ENCODE results near the gene ADAMTS17. TPM values are rescaled to one million over a fixed set of nuclear protein-coding genes. Genes with fewer than 3 reads are reported as not detected.

Gene ADAMTS17
- polyA plus RNA-seq, 3 donors from 2014 or later, result 0.27 to 0.53 TPM; not detected in 1

GRCh38 chr15:100245487-100245820 is 96.3 kb downstream of the ADAMTS17 start:
- Mint-ChIP-seq H3K4me3 (no peak overlapping the region), H3K27me3 (ENCODE audit: low read depth in 3 of 3) (peaks cover 2 to 5% (median 3%) of the 10 kb centered on the region in 3 donors), H3K36me3 (peaks cover 0 to 4% (median 0%) of the 10 kb centered on the region in 3 donors), H3K4me1 (peaks cover 10% of the 10 kb centered on the region in 2 donors), H3K27ac (no peak overlapping the region), H3K9me3 (no peaks in the 10 kb centered on the region)
- DNase-seq, result no peak

- H3K4me1 Mint-ChIP-seq, result peaks cover 10% of the 10 kb centered on the region in 2 donors
- no peaks in the 10 kb centered on the region for H3K9me3 Mint-ChIP-seq
- H3K27ac Mint-ChIP-seq, result no peak overlapping the region
- H3K27me3 Mint-ChIP-seq (ENCODE audit: low read depth in 3 of 3), result peaks cover 2 to 5% (median 3%) of the 10 kb centered on the region in 3 donors
- peaks cover 0 to 4% (median 0%) of the 10 kb centered on the region in 3 donors for H3K36me3 Mint-ChIP-seq
- no peak overlapping the region for H3K4me3 Mint-ChIP-seq
- DNase-seq, result no peak
Observed at GRCh38 chr15:100244796-100245486, 96.8 kb downstream of the ADAMTS17 start.

GRCh38 chr15:100242989-100243388 is 98.8 kb downstream of the ADAMTS17 start:
- Mint-ChIP-seq H3K4me3 (no peak overlapping the region), H3K9me3 (no peaks in the 10 kb centered on the region), H3K27me3 (ENCODE audit: low read depth in 3 of 3) (peaks cover 2 to 5% (median 3%) of the 10 kb centered on the region in 3 donors), H3K27ac (no peak overlapping the region), H3K36me3 (peaks cover 0 to 4% (median 0%) of the 10 kb centered on the region in 3 donors), H3K4me1 (peaks cover 10% of the 10 kb centered on the region in 2 donors)
- DNase-seq, result no peak

DNA sequence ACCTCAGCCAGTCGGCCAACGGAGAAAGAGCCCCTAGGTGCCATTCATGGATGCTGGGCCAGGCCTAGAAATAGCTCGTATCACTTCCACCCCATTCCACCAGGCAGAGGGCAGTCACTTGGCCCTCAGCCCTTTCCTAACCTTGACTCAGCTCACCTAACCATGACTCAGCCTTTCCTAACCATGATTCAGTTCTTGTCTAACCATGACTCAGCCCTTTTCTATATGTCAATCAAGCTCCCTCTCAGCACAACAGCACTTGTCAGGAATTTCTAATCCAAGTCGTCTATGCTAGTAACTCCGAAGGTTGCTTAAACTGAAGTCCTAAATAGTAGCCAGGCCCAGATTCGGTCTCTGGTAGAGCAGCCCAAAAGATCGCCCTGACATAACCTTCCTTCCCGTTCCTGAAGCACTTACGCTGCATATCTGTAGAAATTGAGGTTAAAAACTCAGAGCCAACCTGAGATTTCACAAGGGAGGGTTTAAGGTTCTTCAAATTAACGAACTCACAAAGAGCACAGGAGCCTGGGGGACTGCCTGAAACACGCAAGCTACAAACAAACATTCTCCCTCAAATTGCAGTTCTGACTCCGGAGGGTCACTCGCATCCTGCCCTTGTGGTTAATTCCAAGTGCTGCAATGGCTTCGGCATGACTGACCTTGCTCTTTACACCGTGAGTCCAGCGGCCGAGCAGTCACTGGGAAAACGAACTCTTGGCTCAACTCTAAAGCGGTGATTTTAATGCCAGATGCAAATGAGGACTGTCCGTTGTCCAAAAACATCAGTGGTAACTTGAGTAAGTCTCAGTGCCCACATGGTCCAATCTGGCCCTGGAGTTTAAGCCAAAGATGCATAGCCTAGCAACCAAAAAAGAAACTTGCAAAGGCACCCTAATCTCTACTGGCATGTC is 99.9 kb downstream of the ADAMTS17 start:
- H3K9me3 Mint-ChIP-seq, result no peaks in the 10 kb centered on the region
- DNase-seq, result no peak
- peaks cover 0 to 5% (median 3%) of the 10 kb centered on the region in 3 donors for H3K27me3 Mint-ChIP-seq (ENCODE audit: low read depth in 3 of 3)
- peaks cover 0 to under 1% of the 10 kb centered on the region in 2 donors for H3K4me1 Mint-ChIP-seq
- peak overlapping the region in 1 of 6 donors; percentile 2 for H3K27ac Mint-ChIP-seq
- peaks cover 0 to 4% (median 0%) of the 10 kb centered on the region in 3 donors for H3K36me3 Mint-ChIP-seq
- no peak overlapping the region for H3K4me3 Mint-ChIP-seq

DNA sequence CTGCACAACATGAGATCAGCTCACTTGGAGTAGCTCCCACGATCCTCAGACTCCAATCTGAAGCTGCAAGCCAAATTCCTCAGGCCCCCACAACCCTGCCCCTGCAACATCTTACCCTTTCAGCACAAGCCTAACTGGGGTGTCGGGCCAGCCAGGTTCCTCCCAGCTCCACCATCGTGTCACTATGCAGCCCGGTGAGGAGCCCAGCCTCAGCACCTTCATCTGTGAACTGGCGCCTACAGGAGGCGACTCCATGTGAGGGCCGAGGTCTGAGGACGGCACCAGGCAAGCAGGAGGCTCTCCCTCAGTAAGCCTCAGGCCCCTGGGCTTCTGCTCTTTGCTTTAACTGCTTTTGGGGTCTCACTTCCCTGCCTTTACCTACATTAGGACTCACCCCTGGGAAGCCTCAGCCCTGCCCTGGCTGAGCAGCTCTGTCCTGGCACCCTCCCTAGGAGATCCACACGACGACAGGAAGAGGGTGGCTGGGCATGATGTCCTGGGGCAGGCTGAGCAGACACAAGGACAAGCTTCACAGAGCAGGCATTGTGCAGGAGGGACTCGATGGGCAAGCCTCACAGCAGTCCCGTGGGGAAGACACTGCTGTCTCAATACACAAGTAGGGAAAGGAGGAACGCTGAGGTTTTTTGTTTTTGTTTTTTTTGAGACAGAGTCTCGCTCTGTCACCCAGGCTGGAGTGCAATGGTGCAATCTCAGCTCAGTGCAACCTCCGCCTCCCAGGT is 104.6 kb downstream of the ADAMTS17 start:
- H3K9me3 Mint-ChIP-seq, result peaks cover 0 to 1% (median 0%) of the 10 kb centered on the region in 6 donors
- H3K4me3 Mint-ChIP-seq, result no peak overlapping the region
- peaks cover 2 to 6% (median 4%) of the 10 kb centered on the region in 3 donors for H3K27me3 Mint-ChIP-seq (ENCODE audit: low read depth in 3 of 3)
- H3K27ac Mint-ChIP-seq, result peak overlapping the region in 1 of 6 donors; percentile 9
- DNase-seq, result no peak
- H3K36me3 Mint-ChIP-seq, result no peaks in the 10 kb centered on the region
- H3K4me1 Mint-ChIP-seq, result no peaks in the 10 kb centered on the region

- Mint-ChIP-seq H3K4me3 (no peak overlapping the region), H3K27me3 (ENCODE audit: low read depth in 3 of 3) (peaks cover 2 to 4% (median 4%) of the 10 kb centered on the region in 3 donors), H3K27ac (no peak overlapping the region), H3K36me3 (no peaks in the 10 kb centered on the region), H3K4me1 (peaks cover 5 to 6% of the 10 kb centered on the region in 2 donors), H3K9me3 (peaks cover 0 to 1% (median 0%) of the 10 kb centered on the region in 6 donors)
- no peak for DNase-seq
Observed at GRCh38 chr15:100235030-100235617, 106.7 kb downstream of the ADAMTS17 start.

DNA sequence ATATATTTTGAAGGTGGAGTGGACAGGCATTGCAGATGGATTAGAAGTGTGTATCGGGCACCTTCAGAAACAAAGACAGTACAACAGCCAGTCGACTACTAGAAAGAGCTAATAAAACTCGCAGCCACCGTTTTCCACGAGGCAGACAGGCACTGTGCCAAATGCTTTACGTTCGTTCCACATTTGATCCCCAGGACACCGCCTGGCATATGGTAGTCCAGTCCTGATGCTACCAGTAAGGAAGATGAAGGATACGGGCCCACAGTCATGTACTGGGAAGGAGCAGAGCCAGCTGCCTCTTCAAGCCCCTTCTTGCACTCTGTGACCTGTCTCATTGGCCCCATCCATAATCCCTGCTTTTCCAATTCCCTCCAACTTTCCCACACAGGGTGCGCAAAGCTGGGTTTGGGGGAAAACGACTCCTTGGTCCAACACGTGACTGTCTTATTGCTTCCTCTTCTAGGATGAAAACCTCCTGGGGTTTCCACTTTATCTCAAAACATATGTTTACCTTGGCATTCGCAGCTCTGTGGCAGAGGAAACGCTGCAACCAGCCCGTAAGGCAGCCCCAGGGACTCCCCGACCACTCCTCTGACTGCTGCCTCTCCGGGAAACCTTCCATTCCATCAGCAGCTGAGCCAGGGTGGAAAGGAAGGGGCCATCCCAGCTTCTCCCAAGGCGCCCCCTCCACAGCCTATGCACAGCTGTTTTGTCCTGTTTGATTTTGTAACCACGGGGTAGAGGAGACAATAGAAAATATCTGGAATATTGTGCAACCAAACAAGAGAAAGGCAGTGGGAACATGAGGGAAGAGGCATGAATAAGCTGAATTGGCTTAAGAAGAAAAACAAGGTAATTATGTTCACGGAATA is 107.4 kb downstream of the ADAMTS17 start:
- Mint-ChIP-seq H3K27ac (no peak overlapping the region), H3K4me3 (no peak overlapping the region), H3K36me3 (no peaks in the 10 kb centered on the region), H3K4me1 (peaks cover 13 to 14% of the 10 kb centered on the region in 2 donors), H3K27me3 (ENCODE audit: low read depth in 3 of 3) (peaks cover 2 to 5% (median 4%) of the 10 kb centered on the region in 3 donors), H3K9me3 (peaks cover 0 to 1% (median 0%) of the 10 kb centered on the region in 6 donors)
- no peak for DNase-seq

DNA sequence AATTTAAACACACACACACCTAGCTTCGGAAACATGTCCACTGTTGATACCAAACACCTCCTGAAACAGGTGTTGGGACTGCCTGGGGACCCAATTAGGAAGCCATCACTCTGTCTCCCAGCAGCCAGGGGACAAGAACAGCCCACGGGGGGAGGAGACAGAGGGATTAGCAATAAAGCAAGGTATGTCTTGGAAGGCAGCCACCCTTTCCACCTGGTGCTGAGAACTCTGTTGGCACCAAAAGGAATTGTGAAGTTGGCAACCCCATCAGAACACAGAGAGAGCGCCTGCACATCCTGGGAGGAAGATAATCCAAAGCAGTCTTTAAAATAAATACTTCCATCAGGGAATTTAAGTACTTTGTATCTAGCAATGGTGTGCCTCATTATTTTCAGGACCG is 111.0 kb downstream of the ADAMTS17 start:
- Mint-ChIP-seq H3K9me3 (peaks cover 0 to 1% (median 0%) of the 10 kb centered on the region in 6 donors), H3K4me1 (peaks cover 17 to 19% of the 10 kb centered on the region in 2 donors), H3K36me3 (no peaks in the 10 kb centered on the region), H3K27me3 (ENCODE audit: low read depth in 3 of 3) (peaks cover 3 to 7% (median 4%) of the 10 kb centered on the region in 3 donors), H3K27ac (peak overlapping the region in 1 of 6 donors; percentile 22), H3K4me3 (no peak overlapping the region)
- no peak for DNase-seq

DNA sequence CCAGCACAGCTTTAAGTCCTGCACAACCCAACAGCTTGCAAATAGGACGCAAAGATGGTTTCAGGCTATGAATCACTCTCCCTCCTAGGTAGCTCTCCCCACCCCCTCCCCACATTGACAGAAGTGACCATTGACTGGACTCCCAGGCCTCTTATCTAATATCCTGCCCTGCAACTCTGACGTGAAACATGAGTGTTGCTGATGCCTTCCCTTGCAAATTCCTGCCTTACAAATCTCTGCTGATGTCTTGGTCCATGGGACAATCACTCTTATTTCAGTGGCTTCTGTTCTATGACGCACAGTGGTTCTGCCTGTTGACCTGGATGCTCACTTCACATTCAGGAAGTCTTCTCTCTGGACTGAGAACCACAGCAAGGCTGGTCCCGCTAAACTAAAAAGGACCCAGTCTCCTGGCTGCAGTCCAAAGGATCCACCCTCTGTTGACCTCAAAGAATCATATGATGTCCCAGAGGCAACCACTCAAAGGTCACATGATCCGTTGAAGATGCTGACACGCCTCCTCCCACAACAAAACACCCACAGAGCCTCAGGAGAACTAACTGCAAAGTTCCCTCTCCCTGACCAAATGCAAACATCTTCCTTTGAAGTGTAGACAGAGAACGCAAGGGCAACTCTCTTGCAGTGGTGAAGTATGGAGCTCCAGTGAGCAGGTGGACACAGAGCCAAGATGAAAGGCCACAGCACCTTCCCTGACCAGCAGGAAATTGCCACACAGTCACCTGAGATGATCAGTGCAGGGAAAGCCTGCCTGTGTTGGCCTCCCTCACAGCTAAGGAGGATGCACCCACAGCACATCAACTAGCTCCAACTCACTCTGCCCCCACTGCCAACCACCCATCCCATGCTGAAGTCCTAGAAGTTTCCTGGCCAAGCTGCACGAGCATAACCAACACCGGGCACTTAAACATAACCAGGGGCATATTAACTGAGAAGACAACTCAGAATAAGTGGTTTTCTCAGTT is 112.3 kb downstream of the ADAMTS17 start:
- Mint-ChIP-seq H3K27me3 (ENCODE audit: low read depth in 3 of 3) (peaks cover 3 to 7% (median 4%) of the 10 kb centered on the region in 3 donors), H3K4me1 (peaks cover 17 to 19% of the 10 kb centered on the region in 2 donors), H3K4me3 (peak overlapping the region; percentile 36 to 65 (median 53)), H3K36me3 (no peaks in the 10 kb centered on the region), H3K27ac (peak overlapping the region; percentile 16 to 68 (median 44)), H3K9me3 (peaks cover 0 to 1% (median 0%) of the 10 kb centered on the region in 6 donors)
- peak; percentile 50 to 60 (median 57) for DNase-seq

DNA sequence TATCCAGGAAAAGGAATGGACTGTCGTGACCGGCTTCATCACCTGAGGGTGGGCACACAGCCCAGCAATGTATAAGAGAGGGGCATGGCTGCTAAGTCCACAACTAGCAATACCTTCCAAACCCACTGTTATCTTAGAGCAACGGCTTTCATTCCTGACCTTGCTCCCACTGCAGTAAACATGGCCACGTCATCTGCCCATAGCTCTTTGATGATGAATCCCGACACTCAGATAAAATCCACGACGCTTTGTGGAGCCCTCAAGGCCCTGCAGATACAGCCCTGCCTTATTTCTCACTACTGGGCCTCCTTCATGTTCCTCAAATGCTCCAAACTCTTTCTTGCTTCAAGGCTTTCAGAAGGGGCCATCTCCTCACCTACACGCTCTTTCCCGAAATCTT is 114.0 kb downstream of the ADAMTS17 start:
- H3K4me3 Mint-ChIP-seq, result no peak overlapping the region

DNA sequence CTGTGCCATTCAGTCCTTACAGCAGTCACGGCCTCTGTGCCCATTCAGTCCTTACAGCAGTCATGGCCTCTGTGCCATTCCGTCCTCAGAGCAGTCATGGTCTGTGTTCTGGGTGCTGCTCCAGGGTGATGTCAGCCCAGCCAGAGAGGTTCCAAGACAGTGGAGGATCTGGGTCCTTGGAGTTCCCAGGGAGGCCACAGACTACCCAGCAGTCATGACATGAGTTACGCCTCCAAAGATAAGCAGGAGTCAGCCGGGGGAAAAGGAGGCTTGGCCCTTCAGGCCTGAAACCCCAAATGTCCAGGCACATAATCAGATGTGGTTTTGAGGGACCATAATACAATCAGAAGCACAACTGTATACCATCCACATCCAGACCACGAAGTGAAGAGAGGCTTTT is 115.7 kb downstream of the ADAMTS17 start:
- Mint-ChIP-seq H3K27ac (no peak overlapping the region), H3K4me1 (peaks cover 17 to 19% of the 10 kb centered on the region in 2 donors), H3K27me3 (ENCODE audit: low read depth in 3 of 3) (peaks cover 2 to 5% (median 2%) of the 10 kb centered on the region in 3 donors), H3K9me3 (no peaks in the 10 kb centered on the region), H3K36me3 (no peaks in the 10 kb centered on the region), H3K4me3 (no peak overlapping the region)
- DNase-seq, result no peak

More for the DNA sequence above, 114.0 kb downstream of the ADAMTS17 start:
- peaks cover 2 to 5% (median 2%) of the 10 kb centered on the region in 3 donors for H3K27me3 Mint-ChIP-seq (ENCODE audit: low read depth in 3 of 3)
- H3K27ac Mint-ChIP-seq, result no peak overlapping the region
- H3K4me1 Mint-ChIP-seq, result peaks cover 17 to 19% of the 10 kb centered on the region in 2 donors
- DNase-seq, result no peak
- peaks cover 0 to 1% (median 0%) of the 10 kb centered on the region in 6 donors for H3K9me3 Mint-ChIP-seq
- no peaks in the 10 kb centered on the region for H3K36me3 Mint-ChIP-seq

Data from immature natural killer cell (primary cell).